Ishikawa (cell line): Measurements from ENCODE around the gene VIP.

ENCODE experiments used
- CEBPB ChIP-seq: IDR thresholded peaks from 2 replicates; pipeline ENCODE4 v1.6.1; 2012
- REST ChIP-seq: IDR thresholded peaks from 2 replicates; pipeline ENCODE4 v1.6.1; 2012; ENCODE audit warnings: low read depth, mild to moderate bottlenecking
- TCF12 ChIP-seq: IDR thresholded peaks from 2 replicates; pipeline ENCODE4 v1.6.1; 2012; ENCODE audit warnings: low read depth

- no peak for TF ChIP-seq REST
- no peak for TF ChIP-seq TCF12
- no peak for TF ChIP-seq CEBPB
Observed at GRCh38 chr6:152736687-152737273, 13.8 kb upstream of the VIP start.
